Activated CD8-positive, alpha-beta memory T cell treated with anti-CD3 and anti-CD28 coated beads for 24 hours (primary cell): Measurements from ENCODE around the gene CENATAC.
"Not testable (repeated sequence)": the region's sequence is repeated elsewhere in the genome, so short reads cannot be mapped to it uniquely, and the experiment has no call there.

Experiments
- DNase-seq: peaks from one replicate; pipeline ENCODE4 v3.0.0-alpha.2; 2020

The CENATAC gene

GRCh38 chr11:119028346-119029068 lies 30.6 kb downstream of the CENATAC start:
- DNase-seq, result peak; percentile 53

- peak; percentile 53 for DNase-seq
Observed at GRCh38 chr11:119029069-119029339, 31.1 kb downstream of the CENATAC start.

DNA sequence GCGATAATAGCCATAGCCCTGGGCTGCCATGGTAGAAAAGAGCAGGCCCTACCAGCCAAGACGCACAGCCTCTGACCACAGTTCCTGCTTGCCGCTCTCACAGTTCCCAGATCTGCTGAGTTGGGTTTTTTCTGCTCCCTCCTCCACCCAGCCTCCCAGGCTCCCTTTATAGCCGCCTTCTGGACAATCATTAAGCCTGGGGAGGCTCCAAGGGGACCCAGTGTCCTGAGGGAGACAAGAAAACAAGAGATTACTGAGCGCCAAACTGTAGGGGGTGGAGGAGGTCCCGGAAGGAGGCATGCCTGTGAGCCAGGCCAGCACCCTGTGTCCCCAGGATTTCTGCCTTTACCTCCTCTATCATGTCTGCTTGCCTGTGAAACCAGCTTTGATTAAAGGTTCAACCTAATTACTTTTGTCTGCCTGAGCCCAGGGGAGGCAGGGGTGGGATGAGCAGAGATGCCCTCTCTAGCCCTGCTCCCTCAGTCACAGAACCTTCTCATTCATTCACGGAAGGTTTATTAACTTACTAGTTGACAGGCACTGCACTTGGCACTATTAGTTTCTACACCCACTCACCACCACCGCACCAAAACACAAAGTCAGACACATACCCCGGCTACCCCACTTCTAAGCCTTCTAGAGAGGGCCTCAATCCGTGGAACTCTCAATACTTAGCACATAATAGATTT lies 31.5 kb downstream of the CENATAC start:
- DNase-seq, result no peak

GRCh38 chr11:119030029-119030328 lies 32.0 kb downstream of the CENATAC start:
- peak; percentile 80 for DNase-seq

DNA sequence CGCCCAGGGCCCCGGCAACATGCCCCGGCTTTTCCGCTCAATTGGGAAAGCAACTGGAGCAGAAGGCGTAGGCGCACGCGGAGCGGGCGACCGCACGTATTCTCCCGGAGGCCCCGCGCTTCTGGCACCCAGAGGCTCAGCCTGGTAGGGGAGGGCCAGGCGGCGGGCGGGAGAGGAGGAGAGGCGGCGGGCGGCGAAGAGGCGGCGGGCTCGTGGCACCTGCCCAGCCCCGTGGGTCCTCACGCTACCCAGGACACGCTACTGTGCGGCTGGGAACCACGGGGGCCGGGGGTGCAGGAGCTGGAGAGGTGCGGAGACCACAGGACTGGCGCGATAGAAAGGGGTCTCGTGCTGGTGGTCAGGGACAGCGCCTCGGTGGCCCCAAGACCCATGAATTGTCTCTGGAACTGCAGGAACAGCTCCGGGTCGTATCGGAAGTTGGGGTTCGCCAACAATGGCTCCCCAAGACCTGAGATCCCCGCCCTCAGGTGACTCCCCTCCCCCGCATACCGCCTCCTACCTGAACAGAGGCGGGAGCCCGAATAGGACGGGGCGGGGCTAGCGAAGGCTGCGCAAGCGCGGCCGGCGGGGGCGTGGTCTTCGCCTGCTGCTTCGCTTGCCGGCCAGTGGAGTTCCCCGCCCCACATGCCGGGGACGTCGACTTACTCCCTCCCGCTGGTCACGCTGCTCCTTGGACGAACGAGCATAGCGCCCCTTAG lies 32.5 kb downstream of the CENATAC start, which contains the start of gene SLC37A4:
TSS of gene SLC37A4 (minus strand) at position 549 of the 719 bp plus-strand sequence.
- DNase-seq, result peak; percentile 100

- DNase-seq, result no peak
Observed at GRCh38 chr11:119031912-119032280, 34.0 kb downstream of the CENATAC start.

DNA sequence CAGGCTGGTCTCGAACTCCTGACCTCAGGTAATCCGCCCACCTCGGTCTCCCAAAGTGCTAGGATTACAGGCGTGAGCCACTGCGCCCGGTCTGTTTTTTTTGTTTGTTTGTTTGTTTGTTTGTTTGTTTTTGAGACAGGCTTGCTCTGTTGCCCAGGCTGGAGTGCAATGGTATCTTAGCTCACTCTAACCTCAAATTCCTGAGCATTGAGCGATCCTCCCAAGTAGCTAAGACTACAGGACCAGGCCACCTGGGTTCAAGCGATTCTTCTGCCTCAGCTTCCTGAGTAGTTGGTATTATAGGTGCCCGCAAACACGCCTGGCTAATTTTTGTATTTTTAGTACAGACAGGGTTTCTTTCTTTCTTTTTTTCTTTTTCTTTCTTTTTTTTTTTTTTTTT lies 35.5 kb downstream of the CENATAC start:
- DNase-seq, result not testable (repeated sequence)

DNA sequence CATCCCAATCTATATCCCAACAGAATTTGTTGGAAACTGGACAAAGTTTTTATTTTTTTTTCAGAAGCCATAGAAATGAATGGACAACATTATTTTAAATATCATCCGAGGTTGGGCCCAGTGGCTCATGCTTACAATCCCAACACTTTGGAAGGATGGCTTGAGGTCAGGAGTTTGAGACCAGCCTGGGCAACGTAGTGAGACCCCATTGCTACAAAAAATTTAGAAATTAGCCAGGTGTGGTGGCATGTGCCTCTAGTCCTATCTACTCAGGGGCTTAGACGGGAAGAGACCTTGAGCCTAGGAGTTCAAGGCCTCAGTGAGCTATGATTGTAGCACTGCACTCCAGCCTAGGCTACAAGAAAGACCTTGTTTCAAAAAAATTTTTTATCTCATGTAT lies 36.9 kb downstream of the CENATAC start:
- DNase-seq, result no peak

DNA sequence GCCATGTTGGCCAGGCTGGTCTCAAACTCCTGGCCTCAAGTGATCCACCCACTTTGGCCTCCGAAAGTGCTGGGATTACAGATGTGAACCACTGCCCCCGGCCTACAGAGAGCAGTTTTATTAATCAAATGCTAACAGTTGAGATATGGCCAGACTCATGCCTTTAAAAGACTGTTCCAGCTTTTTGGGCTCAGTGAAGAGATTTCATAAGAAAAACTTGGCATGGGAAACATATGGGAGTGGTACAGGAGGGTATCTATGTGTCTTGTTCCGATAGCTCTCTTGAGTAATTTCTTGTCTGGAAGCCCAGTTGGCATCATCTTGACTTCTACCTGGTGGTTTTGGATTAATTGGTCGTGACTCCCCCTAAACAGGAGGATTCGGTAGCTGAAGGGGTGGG lies 40.9 kb downstream of the CENATAC start:
- DNase-seq, result no peak

DNA sequence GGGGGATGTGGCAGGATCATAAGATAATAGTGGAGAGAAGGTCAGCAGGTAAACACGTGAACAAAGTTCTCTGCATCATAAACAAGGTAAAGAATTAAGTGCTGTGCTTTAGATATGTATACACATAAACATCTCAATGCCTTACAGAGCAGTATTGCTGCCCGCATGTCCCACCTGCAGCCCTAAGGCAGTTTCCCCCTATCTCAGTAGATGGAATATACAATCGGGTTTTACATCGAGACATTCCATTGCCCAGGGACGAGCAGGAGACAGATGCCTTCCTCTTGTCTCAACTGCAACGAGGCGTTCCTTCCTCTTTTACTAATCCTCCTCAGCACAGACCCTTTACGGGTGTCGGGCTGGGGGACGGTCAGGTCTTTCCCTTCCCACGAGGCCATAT lies 41.5 kb downstream of the CENATAC start:
- not testable (repeated sequence) for DNase-seq

- DNase-seq, result no peak
Observed at GRCh38 chr11:119041821-119042514, 44.0 kb downstream of the CENATAC start.

GRCh38 chr11:119042927-119043326 lies 45.0 kb downstream of the CENATAC start:
- DNase-seq, result no peak

- no peak for DNase-seq
Observed at GRCh38 chr11:119044708-119045107, 46.8 kb downstream of the CENATAC start.

GRCh38 chr11:119046489-119046888 lies 48.6 kb downstream of the CENATAC start:
- DNase-seq, result no peak

DNA sequence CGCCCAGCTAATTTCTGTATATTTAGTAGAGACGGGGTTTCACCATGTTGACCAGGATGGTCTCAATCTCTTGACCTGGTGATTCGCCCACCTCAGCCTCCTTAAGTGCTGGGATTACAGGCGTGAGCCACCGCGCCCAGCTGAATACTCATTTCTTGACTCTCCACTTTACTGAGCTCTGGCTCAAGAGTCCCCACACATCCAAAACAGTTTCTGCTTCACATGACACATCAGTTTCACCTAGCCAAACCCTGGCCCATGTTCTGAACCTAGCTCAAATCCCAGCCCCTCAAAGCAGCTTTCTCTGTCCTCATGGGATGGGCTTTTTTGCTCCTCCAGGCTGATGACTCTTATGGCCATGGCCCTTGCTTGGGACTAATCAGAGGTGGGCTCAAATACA lies 49.3 kb downstream of the CENATAC start:
- no peak for DNase-seq

GRCh38 chr11:119048644-119049043 lies 50.7 kb downstream of the CENATAC start:
- no peak for DNase-seq

- no peak for DNase-seq
Observed at GRCh38 chr11:119049081-119049480, 51.1 kb downstream of the CENATAC start.

- no peak for DNase-seq
Observed at GRCh38 chr11:119051440-119052162, 53.7 kb downstream of the CENATAC start.

DNA sequence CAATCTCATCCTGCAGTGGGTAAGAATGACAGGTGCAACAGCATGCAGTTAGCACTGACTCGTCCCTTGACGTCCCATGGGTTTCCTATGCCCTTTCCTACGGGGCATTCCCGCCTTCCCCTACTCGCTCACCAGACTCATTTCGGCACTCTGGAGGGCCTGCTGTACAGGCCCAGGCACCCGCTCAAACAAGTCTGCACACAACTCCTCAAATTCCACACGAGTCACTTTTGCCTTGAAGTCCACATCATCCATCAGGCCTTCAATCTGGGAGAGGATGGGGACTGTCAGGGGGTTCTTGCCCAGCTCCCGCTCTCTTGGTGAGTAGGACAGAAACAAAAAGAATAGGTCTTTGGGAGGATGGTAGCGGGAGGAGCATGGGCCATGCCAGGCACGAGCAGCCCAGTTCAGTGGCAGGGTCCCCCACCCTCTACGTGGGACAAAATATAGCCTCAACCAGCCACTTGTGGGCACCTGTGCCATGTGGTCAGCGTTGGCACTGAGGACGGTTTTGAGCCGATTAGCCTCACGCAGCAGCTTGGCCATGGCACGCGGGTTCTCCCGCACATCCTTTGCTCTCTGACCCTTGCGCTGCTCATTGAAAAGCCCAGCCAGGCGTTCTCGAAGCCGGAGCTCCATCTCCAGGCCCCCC lies 54.4 kb downstream of the CENATAC start:
- DNase-seq, result no peak

DNA sequence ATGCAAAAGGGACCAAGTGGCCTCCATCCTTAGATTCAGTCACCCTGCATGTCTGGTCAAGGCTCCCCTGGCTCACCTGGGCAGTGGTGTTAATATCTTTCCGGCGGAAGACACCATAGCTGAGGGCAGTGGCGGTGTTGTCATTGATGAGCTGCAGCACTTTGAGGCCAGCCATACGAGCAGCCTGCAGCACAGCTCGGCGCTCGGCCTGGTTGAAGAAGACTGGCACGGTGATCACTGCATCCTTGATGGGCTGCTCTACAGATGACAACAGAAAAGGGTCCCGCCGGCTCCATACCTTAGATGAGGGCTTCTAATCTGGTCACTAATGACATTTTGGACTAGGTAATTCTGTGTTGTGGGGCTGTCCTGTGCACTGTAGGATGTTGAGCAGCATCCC lies 56.5 kb downstream of the CENATAC start:
- DNase-seq, result no peak

DNA sequence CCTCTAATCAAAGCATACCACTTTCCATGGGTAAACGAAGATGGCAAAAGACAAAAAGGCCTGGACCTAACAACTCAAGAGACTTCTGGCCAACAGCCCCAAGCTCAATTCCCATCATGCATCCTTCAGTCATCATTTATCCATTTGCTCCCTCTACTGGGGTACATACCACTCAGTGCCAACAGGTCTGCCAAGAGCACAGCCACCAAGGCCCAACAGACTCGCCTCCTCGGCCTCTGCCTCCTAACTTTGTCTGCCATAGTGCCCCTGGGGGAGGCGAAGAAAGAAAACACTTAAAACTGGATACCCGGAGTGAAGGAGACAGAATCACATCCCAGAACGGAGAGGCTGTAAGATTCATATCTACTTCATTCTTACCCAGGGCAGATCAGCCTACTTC lies 58.0 kb downstream of the CENATAC start:
- DNase-seq, result peak; percentile 68

DNA sequence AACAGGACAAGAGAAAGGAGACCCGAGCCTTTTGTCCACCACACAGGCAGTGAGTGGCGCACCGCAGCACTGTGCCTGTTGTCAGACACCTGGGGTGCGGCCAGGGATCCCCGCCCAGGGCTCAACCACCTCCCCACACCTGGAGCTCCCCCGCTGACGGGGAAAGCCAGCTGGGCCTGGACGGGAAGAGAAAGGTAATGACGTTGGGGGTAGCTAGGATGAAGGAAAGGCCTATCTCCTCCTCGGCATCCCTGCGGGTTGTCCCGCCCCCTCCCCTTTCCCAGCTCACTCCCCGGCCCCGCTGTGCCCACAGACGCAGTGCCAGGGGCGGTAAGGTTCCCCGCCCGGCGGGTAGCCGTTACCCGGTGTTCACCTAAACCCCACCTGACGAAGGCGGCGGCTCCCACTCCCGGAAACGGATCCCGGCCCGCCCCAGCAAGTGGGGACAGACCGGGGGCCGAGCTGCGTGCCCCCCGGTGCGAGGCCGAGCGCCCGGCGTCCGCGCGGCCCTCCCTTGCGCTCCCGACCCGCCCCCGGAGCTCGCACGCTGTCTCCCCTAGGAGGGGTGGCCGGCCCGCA lies 58.6 kb downstream of the CENATAC start:
- peak; percentile 80 for DNase-seq
